NCI-H510A treated with DMSO at 0.1 percent for 48 hours (cell line): ENCODE data around the gene PSEN1.

ENCODE experiments used
- DNase-seq: peaks from one replicate; lab custom pipeline; 2025; lab: John Stamatoyannopoulos, UW

PSEN1 gene

DNA sequence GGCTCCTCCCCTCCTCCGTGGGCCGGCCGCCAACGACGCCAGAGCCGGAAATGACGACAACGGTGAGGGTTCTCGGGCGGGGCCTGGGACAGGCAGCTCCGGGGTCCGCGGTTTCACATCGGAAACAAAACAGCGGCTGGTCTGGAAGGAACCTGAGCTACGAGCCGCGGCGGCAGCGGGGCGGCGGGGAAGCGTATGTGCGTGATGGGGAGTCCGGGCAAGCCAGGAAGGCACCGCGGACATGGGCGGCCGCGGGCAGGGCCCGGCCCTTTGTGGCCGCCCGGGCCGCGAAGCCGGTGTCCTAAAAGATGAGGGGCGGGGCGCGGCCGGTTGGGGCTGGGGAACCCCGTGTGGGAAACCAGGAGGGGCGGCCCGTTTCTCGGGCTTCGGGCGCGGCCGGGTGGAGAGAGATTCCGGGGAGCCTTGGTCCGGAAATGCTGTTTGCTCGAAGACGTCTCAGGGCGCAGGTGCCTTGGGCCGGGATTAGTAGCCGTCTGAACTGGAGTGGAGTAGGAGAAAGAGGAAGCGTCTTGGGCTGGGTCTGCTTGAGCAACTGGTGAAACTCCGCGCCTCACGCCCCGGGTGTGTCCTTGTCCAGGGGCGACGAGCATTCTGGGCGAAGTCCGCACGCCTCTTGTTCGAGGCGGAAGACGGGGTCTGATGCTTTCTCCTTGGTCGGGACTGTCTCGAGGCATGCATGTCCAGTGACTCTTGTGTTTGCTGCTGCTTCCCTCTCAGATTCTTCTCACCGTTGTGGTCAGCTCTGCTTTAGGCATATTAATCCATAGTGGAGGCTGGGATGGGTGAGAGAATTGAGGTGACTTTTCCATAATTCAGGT lies at the start of gene PSEN1:
Gene PSEN1 (plus strand): TSS at position 121 of the 839 bp plus-strand sequence. CDS start 11,513 bp downstream, outside the sequence.
- peak; percentile 90 for DNase-seq

GRCh38 chr14:73091044-73091443 lies 45.3 kb upstream of the PSEN1 start:
- no peak for DNase-seq

GRCh38 chr14:73097421-73097820 lies 38.9 kb upstream of the PSEN1 start:
- no peak for DNase-seq

- no peak for DNase-seq
Measured at GRCh38 chr14:73100334-73100733, 36.0 kb upstream of the PSEN1 start.

DNA sequence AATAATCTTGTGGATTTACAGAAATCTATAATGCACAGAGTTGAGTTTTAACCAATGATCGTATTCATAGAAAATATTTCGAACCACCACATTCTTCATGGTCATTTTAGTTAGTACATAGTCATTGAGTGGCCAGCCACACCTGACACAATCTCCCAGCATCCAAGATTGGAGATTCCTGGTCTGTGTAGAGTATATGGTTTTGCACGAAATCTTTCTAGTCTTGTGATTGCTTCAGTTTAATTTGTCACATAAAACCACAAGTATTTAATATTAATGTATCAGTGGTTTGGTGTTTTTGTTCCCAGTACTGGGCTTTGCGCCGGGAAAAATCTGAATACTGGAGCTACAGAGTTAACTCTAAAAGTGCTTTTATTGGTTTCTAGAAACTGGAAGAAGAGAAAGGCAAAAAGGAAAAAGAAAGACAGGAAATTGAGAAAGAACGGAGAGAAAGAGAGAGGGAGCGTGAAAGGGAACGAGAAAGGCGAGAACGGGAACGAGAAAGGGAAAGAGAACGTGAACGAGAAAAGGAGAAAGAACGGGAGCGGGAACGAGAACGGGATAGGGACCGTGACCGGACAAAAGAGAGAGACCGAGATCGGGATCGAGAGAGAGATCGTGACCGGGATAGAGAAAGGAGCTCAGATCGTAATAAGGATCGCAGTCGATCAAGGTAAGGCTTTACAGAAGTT lies 33.4 kb upstream of the PSEN1 start:
- no peak for DNase-seq

GRCh38 chr14:73105050-73105449 lies 31.3 kb upstream of the PSEN1 start:
- DNase-seq, result no peak

GRCh38 chr14:73105727-73106126 lies 30.6 kb upstream of the PSEN1 start:
- DNase-seq, result no peak

GRCh38 chr14:73116079-73116665 lies 20.1 kb upstream of the PSEN1 start:
- DNase-seq, result no peak

- DNase-seq, result no peak
Measured at GRCh38 chr14:73124180-73124894, 12.0 kb upstream of the PSEN1 start.

DNA sequence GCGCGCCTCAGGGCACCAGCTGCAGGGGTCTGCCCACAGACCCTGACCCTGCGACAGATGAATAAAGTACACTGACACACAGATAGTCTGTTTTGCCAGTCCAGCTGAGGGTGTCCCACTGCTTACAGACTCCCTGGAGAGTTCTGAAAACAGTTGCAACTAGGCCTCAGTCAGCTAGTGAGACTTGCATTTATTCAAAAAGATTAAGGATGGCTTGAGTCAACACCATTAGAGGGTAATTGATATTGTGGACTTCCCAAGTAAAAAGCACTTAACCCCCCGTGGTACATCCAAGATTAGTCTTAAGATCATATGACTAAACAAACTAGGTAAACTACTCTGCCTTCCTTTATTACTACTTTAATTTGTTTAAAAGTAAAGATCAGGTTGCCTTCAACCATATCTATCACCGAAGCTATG lies 11.1 kb upstream of the PSEN1 start:
- peak; percentile 20 for DNase-seq

DNA sequence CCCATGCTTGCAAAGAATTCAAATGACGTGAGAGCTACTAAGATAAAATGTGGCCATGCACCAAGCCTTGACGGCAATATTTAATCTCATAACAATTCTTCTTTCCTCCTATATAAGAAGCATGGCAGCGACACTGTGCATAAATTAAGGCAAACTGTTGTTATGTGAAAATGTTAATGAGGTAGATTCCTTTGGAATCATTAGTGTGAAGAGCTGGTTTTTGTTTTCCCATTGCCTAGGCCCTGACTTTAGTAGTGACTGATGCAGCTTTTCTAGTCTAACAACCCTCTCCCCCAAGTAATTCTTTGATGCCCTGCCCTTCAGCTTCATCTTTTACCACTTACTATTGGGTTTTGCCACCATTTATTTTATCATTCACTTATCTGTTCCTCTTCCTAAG lies 10.6 kb upstream of the PSEN1 start:
- DNase-seq, result no peak

GRCh38 chr14:73133795-73134194 lies 2.5 kb upstream of the PSEN1 start:
- DNase-seq, result no peak

- DNase-seq, result peak; percentile 53
Measured at GRCh38 chr14:73136085-73136386, 271 bp upstream of the PSEN1 start.

- no peak for DNase-seq
Measured at GRCh38 chr14:73140811-73141323, 4.6 kb downstream of the PSEN1 start.

- no peak for DNase-seq
Measured at GRCh38 chr14:73142216-73142615, 5.9 kb downstream of the PSEN1 start.

DNA sequence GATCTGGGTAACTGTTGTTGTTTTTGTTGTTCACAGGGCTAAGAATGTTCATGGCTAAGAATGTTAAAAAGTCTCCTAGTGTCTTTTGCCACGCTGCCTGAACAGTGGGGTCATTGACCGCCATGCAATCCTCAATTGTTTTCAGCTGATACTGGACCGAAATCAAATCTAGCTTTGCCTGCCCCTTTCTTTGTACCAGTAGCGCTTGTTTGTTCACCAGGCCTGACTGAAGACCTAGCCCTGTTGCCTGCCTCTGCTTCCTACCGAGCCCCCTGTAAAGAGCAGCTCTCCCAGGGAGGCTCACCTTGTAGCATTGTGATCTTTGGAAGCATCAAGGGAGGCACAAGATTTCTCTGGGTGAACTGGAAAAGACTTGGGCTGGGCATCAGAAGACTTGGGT lies 6.7 kb downstream of the PSEN1 start:
- DNase-seq, result no peak

DNA sequence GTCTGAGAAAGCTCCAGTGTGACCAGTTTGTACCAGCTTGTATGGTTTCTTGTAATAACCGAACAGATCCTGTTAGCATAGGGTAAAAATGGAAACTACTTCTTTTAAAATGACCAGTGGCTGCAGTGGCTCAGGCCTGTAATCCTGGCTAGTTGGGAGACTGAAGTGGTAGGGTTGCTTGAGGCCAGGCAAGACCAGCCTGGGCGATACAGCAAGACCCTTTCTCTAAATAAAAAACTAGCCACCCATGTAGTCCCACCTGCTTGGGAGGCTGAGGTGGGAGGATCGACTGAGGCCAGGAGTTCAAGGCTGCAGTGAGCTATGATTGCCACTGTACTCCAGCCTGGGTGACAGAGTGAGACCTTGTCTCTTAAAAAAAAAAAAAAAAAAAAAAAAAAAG lies 7.3 kb downstream of the PSEN1 start:
- DNase-seq, result no peak

GRCh38 chr14:73145371-73145770 lies 9.1 kb downstream of the PSEN1 start:
- no peak for DNase-seq

DNA sequence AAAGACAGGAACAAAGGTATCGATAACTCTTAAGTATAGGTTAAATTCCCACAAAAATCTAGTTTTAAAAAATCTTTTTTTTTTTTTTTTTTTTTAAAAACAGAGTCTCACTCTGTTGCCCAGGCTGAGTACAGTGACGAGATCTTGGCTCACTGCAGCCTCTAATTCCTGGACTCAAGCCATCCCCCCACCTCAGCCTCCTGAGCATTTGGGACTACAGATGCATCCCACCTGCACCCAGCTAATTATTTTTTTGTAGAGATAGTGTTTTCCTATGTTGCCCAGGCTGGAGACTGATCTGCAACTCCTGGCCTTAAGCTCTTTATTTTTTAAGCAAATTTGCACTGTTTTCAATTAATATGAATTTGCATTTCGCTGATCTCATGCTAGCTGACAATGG lies 9.8 kb downstream of the PSEN1 start:
- DNase-seq, result no peak

- DNase-seq, result no peak
Measured at GRCh38 chr14:73149753-73150152, 13.4 kb downstream of the PSEN1 start.

GRCh38 chr14:73153272-73153671 lies 17.0 kb downstream of the PSEN1 start:
- DNase-seq, result no peak

- no peak for DNase-seq
Measured at GRCh38 chr14:73162251-73162650, 25.9 kb downstream of the PSEN1 start.
